DMS 273 (cell line): ENCODE data around the gene TRANK1.

Experiments
- DNase-seq: peaks from one replicate; lab custom pipeline; 2025; ENCODE audit not compliant: unreplicated experiment; lab: John Stamatoyannopoulos, UW

The TRANK1 gene

DNA sequence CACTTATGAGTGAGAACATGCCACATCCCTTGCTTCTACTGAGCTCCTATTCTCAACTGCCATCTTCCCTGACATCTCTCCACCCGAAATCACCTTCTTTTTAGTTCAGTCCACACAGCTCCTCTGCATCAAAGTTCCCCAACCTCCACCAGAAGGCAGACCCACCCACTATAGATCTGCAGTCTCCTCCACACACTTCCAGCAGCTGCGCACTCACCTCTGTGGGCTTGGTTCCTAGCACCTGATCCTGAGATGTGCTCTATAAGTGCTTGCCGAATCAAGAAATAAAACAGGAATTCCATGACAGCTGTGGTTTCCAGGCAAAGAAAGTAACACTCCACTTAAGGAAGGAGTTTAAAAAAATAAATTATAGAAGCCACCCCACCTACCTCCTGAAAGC is 85.4 kb downstream of the TRANK1 start:
- no peak for DNase-seq

DNA sequence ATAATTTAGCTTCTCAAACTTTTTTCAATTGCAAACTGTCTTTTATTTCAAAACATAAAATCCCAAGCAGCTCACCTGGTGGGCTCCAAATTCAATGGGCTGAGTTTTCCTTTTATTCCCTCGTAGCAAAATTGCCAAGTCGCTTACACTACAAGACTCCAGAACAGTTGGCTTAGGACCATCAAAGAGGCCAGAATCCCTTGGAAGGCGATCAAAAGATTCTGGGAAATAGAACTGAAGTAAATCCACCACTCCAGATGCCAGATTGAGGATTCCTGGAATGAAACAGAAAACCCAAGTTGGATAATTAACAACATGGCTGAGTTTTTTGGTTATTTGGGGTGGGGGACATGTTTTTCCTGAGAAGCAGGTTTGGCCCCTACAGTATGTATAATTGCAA is 92.8 kb downstream of the TRANK1 start:
- peak; percentile 34 for DNase-seq

DNA sequence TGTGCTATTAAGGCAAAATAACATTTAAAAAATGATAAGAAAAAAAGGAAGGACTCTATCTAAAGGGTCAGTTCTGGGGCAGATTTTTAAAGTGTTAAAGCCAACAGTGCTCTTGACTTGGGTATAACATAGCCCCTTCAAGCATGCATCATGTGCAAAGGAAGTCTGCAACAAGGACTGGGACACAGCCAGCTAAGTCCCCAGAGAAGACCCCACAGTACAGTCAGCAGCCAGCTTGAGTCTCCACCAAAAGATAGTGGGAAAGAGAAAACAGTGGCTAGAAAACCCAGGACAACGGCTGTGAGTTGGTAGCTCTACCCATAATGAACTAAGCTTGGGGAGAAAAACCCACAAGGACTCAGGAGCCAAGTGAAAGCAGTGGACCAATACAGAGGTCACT is 94.1 kb downstream of the TRANK1 start:
- no peak for DNase-seq

DNA sequence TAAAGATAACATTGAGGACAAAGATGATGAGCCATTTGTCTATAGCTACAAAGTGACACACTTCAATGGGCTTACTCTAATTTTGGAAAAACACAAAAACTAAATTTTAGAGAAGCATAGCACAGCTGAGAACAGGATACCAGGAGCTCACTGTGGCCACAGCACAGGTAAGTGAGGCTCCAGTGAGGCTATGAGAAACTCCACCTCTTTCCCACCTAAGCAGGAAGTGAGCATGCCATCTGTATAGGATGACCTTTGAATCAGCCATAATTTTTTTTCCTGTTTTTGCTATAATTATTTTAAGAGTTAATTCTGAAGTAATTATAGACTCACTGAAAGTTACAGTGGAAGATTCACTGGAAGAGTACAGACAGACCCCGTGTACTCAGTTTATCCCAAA is 98.4 kb downstream of the TRANK1 start:
- DNase-seq = no peak

DNA sequence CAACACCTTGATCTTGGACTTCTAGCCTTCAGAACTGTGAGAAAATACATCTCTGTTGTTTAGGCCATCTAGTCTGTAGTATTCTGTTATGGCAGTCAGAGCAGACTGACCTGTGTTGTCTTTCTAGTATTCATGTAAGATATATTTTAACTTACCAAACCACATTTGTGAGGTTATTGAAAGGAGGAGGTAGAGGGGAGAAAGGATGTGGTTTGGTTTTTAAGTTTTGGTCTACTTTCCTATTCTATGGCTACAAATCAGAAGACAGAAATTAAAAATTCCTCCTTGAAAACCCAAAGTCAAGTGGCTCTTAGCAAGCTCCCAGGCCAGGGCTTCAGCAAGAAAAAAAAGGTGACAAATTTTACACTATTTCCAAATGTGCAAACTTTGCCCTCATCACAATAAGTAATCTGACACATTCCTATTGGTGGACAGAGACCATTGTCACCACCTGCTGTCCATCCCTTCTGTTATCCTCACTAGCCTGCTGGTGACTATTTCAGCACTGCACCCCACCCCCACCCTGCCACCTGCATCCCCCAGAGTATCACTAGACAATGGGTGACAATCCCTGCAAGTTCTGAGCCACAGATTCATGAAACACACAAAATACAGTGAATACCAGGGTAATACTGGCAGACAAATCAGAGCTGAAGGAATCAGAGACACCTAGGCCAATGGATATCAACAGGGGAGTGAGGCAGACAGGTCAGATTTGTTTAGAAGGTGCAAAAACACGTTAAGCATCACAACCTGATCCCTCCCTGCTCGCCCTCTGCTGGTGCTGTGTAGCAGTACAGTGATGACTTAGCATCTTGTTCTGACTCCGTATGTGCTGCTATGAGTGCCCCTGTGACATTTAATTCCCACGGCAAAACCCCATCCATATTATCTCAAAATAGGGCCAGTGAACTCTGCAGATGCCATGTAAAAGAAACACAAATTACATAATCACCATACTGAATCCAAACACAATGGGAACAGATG is 101.5 kb downstream of the TRANK1 start:
- peak; percentile 46 for DNase-seq

DNA sequence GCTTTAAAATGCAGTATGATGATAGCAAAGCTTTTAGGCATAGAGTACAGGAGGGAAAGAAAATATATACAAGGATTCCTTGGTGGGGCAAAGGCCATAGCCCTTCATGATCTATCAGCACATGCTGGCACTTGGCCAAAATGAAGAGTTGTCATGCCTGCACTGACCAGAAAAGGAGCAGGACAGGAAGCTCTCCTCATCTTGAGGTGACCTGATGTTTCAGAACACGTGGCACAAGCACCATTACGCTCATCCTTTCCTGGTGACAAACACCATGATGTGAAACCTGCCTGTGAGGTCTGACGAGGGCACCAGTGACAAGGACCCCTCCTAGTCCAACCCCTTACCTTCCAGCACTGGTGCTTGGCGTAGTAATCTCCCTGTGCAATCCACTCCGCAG is 102.6 kb downstream of the TRANK1 start:
- no peak for DNase-seq

DNA sequence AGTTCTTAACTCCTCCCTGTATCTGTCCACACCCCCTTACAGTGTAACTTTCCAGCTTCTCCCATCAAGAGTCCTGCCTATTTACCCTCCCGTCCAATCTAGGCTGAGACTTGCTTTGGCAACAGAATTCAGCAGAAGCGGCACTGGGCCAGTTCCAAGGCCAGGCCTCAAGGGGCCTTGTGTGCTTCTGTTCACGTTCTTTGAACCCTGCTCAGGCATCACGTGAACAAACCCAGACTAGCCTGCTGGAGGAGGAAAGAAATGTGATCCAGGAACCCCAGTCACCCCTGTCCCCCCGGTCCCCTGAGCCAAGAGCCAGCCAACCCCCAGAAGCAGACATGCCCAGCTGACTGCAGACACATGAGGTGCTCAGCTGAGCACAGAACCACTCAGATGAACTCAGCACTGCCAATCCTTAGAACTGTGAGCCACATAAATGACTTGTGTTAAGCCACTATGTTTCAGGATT is 104.4 kb downstream of the TRANK1 start:
- DNase-seq = no peak

DNA sequence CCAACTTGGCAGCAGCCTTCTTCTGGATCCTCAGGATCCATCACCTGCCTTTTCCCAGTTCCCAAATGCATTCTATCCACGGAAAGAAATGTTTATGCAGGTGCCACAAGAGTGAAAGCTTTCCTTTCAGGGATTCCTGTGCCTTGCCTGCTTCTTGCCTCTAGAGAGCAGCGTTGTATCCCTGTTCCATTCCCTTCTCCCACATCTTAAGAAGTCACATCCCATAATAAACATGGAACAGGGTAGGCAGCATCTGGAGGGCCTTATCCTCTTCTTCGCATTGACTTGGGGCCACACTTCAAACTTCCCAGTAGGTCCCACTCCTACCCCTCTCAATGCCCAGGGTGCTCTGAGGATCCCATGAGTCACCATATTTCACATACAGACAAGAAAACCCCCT is 107.8 kb downstream of the TRANK1 start:
- DNase-seq = peak; percentile 17

DNA sequence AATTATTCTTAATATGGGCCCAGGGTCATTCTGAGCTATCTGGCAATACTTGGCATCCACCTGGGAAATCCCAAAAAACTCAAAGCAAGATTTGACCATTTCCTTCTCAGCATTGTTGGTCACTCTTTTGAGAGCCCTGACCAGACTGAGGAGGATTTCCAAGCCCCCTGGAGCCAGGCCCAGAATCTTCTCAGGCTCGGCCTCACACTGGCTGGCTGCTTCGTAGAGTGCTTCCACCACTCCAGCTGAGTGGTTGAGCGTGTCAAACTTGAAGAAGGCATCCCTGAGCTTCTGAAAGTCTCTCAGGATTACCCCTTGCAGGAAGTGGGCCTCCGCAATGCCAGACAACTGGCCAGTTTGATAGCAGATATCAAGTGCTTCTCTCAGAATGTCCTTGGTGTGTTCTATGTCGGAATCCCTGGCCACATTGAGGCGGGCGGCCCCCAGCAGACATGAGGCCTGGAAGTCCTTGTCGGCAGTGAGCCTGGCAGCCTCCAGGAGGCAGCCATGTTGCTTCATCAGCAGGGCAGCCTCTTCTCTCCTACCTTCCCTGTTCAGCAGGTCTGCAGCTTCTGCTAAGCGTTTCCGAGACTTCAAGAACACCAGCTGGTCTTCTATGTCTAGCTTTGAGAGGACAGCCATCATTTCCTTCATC is 111.6 kb downstream of the TRANK1 start:
- DNase-seq = no peak

DNA sequence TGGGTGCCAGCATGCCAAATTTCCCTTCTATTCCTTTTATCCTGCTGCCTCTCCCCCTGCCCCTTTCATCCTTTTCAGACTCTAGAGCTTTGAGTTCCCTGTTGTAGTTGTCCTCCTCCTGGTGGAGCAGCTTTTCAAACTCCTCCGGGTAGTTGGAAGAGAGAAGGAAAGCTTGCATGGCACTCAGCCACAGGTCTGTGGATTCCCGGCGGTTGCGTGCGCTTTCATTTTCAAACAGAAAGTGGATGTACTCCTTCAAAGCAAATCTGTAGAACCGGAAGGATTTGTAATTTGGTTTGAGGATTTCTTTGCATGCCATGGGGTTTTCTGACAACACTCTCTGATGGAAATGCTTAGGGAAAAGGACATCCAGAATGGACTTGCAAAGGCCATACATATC is 112.4 kb downstream of the TRANK1 start:
- DNase-seq = no peak

DNA sequence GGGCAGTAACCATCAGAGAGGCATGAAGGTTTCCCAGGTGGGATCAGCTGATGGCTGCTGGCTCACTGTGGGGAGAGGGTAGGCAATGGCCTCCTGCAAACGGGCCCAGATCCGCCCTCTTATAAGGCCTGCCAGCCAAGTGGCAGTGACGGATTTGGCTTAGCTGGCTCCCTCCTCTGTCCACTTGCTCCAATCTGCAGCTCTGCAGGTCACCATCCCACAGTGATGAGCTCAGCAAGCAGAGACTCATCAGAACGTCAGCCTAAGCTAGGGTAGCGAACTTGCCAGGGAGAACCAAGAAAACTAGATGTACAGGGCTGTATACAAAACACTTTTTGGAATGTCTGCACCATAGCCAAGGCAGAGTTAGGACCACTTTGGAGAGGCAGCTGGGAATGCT is 117.7 kb downstream of the TRANK1 start:
- DNase-seq = no peak

DNA sequence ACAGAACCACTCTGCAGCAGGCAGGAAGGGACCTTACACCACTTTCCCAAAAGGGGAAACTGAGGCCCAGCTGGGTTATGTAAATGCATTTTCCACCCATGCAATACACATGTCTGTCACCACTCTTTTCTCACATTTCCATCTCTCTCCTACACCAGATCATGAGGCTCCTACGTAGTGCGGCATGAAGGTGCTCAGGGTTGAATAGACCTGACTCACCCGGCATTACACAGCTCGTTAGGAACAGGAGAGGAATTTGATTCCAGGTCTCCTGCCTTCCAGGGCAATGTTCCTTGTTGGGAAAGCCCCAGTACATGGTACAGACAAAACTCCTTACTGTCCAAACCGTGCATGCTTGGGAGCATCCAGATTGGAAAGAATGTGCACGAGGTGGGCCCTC is 118.6 kb downstream of the TRANK1 start:
- no peak for DNase-seq

DNA sequence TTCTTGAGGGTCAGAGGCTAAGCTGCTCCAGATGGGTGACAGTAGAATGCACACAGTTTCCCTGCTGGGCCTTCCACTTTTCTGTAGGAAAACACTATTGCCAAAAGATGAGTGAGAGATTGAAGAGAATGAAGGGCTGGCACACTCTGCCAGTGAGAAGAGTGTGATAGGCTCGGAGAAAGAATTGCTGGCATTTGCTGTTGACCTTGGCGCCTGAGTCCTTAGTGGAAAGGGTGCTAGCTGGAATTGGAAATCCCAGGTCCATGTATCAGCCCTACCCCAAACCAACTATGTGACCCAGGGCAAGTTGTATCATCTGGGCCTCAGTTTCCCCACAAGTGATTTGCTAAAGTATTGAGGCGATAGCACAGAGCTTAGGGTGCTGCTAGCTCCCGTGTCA is 120.4 kb downstream of the TRANK1 start:
- no peak for DNase-seq

DNA sequence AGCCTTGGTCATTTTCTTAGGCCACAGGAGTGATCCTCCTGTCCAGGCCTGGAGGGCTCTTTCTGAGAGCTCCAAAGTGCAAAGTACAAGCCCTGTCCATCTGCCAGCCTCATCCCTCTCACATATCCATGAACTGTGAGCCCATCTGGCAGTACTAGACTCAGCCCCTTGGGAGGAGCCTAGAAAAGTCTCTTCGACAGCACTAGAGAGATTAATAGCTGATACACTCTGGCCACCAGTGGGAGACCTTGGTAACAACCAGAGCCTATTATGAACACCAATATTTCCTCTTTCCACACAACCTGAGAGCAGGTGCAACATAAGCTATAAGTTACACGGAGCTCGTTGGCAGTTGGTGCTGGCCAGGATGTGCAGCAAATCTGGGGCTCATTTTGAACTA is 121.0 kb downstream of the TRANK1 start:
- DNase-seq = peak; percentile 90

DNA sequence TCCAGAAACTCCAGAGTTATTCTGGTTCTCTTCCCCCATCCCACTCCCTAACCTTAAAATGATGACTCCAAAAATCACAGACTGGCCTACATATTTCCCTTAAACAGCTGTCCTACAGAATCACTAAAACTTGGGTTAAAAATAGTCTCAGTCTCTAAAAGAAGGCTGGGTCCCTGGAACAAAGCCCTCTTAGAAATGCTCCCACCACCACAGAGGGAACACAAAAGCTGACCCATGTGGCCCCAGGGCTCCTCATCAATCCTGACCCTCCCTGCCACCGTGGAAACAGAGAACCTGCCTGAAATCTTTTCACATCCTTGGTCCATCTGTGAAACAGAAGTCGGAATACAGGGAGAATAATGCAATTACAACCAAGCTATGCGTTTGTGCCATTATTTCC is 124.8 kb downstream of the TRANK1 start:
- DNase-seq = no peak

DNA sequence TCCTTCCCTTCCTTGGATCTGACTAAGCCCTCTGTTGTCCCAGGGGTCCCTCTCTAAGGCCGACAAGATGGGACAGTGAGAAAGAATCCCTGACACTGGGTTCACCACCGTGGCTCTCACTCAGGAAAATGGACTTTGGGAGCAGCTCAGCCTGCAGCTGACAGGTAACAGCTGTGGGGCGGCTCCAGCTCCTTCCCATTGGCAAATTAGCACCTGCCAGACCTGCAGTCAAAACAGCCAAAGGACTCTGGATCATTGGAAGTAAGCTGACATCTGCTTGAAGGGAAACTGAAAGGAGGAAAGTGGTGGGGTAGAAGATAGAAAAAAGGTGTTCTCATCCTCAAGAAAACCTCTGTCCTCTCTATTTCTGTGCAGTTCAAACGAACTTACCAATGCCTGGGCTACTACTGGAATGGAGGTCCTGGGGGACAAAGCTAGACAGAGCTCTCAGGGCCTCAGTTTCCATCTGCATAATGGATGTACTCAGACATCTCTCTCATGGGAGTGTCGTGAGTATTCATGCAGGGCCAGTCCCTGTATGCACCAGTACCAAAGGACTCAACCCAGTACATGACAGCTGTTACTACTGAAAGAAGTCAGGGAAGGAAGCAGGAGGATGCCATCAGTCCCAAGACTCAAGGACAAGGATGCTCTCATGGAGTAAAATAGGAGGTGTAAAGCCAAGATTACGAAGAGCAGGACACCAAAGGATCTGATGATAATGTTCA is 126.9 kb downstream of the TRANK1 start:
- no peak for DNase-seq

DNA sequence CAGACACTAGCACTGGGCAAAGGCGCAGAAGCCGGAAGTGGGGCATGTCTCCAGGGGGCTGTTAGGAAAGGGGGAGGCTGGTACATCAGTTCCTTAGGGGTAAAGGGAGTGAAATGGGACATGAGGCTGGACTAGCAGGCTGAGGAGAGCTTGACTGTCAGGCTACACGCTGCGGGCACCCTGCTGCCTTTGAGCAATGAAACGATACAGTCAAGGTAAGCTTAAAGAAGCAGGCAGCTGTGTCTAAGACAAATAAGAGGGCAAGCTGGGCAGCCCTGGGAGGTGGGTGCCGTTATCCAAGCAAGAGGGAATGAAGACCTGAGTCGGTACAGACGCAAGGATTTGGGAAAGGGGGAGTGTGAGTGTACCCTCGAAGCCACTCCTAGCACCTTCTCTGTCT is 129.5 kb downstream of the TRANK1 start:
- no peak for DNase-seq

DNA sequence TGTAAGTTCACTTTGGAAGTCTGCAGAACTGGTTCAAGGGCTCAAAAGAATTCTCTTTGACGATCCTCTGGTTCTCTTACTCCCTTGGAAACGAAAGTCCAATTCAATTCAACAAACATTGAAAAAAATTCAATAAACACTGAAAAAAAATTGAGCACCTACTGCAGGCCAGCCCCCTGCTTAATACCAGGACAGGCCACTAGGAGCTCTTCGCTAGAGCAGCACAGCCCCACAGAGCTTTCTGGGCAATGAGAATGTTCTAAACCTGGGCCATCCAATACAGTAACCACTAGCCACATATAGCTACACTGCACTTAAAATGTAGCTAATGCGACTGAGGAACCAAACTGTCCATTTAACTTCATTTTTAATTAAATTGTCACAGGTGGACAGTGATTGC is 130.1 kb downstream of the TRANK1 start:
- DNase-seq = no peak

DNA sequence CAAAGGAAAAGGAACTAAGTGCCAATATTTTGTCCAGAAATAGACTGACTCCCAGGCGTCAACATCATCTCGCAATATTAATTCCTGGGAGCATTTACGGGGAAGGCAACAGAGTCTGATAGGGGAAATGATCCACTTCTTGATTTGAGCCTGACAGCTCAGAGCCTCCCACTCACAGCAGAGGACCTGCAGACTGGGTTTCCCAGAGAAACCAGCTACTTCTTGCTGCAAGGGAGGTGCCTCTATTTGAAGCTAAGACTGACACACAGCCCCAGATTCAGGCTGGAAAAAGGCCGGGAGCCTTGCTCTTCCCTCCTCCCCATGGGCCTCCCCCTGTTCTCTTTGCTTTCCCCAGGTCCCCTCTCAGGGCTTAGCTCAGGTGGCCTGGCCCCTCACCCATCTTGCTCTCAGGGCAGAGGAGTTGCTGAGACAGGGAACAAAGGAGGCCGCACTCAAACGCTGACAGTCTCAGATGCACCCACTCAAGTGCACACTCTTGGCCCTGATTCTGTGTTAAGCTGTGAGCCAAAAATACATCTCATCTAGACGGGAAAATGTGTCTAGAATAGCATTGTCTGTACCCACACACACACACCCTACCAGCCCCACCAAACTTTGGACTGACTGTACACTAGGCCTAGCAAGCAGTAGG is 130.7 kb downstream of the TRANK1 start:
- no peak for DNase-seq

DNA sequence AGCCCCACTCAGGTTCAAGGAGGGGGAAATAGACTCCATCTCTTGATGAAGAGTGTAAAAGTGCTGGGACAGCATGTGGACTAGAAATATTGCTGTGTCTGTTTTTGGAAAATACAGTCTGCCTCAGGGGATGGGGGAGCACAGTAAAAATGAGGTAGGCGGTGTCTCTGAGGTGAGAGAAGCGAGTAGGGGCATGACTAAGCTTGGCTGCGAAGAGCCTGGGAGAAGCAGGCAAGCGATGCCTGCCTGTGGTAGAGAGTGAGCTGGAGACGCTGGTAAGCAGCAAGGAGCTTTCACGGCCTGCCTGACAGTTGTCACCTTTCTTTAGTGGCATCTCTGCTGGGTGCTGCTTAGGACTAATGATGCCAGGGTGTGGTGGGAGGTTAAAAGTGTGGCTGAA is 131.5 kb downstream of the TRANK1 start:
- DNase-seq = peak; percentile 2

DNA sequence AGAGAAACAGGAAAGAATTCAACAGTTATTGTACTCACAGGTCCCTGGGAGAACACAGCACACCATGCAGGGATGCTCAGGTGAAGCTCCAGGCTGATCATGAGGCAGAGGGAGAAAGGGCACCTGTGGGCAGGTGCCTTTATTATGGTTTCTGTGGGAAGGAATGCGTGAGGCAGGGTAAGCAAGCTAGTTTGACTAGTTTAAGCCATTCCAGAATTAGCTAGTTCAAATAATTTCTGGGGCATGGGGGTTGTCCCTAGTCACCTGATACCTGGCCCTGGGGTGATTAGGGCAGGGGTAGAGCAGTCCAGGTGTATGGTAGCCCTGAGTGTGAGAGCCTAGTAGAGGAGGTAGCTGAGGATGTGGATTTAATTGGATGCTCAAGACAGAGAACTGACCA is 132.6 kb downstream of the TRANK1 start:
- no peak for DNase-seq
